HEK293 (cell line): ENCODE data around the gene UACA.

Experiments used
- CTCF ChIP-seq: fragments of 450-650 bp; formaldehyde crosslinking; IDR thresholded peaks from 2 replicates; pipeline ENCODE4 v1.5.1; 2016; ENCODE audit warnings: missing biosample characterization, missing genetic modification characterization
- PATZ1 ChIP-seq: fragments of 450-650 bp; formaldehyde crosslinking; IDR thresholded peaks from 2 replicates; pipeline ENCODE4 v1.5.1; 2016; ENCODE audit warnings: missing biosample characterization, missing genetic modification characterization
- PBX3 ChIP-seq: sonication (generic); formaldehyde crosslinking; IDR thresholded peaks from 2 replicates; pipeline ENCODE4 v1.8.1; 2022; ENCODE audit warnings: mild to moderate bottlenecking, moderate library complexity, missing genetic modification reagents
- PRDM10 ChIP-seq: fragments of 450-650 bp; formaldehyde crosslinking; IDR thresholded peaks from 2 replicates; pipeline ENCODE4 v1.5.1; 2016; ENCODE audit warnings: missing biosample characterization, missing genetic modification characterization
- REST ChIP-seq: fragments of 450-650 bp; formaldehyde crosslinking; IDR thresholded peaks from 2 replicates; pipeline ENCODE4 v1.5.1; 2016; ENCODE audit warnings: missing biosample characterization, missing genetic modification characterization
- SCRT1 ChIP-seq: fragments of 450-650 bp; formaldehyde crosslinking; IDR thresholded peaks from 2 replicates; pipeline ENCODE4 v1.5.1; 2016; ENCODE audit warnings: missing biosample characterization, missing genetic modification characterization, borderline replicate concordance
- SETDB1 ChIP-seq: IDR thresholded peaks from one replicate; pipeline ENCODE4 v1.6.1; 2017; ENCODE audit warnings: mild to moderate bottlenecking, low read length, moderate library complexity, mixed read lengths; ENCODE audit not compliant: insufficient read length
- ZNF138 ChIP-seq: fragments of 450-650 bp; formaldehyde crosslinking; IDR thresholded peaks from 2 replicates; pipeline ENCODE4 v1.5.1; 2016; ENCODE audit warnings: missing biosample characterization, missing genetic modification characterization, borderline replicate concordance
- ZNF169 ChIP-seq: fragments of 450-650 bp; formaldehyde crosslinking; IDR thresholded peaks from 2 replicates; pipeline ENCODE4 v1.5.1; 2016; ENCODE audit warnings: missing biosample characterization, missing genetic modification characterization
- ZNF341 ChIP-seq: fragments of 450-650 bp; formaldehyde crosslinking; IDR thresholded peaks from 2 replicates; pipeline ENCODE4; 2016; ENCODE audit warnings: low read depth, missing biosample characterization, missing genetic modification characterization
- ZNF501 ChIP-seq: fragments of 450-650 bp; formaldehyde crosslinking; IDR thresholded peaks from 2 replicates; pipeline ENCODE4 v1.5.1; 2016; ENCODE audit warnings: missing biosample characterization, missing genetic modification characterization
- ZNF555 ChIP-seq: fragments of 450-650 bp; formaldehyde crosslinking; conservative IDR thresholded peaks from 2 replicates; pipeline ENCODE4 v1.5.1; 2017; ENCODE audit warnings: missing biosample characterization, mild to moderate bottlenecking, missing genetic modification characterization, inconsistent platforms
- ZNF561 ChIP-seq: fragments of 450-650 bp; IDR thresholded peaks from 2 replicates; pipeline ENCODE4 v1.5.1; 2018; ENCODE audit warnings: missing biosample characterization, missing genetic modification characterization, borderline replicate concordance
- ZSCAN5A ChIP-seq: fragments of 450-650 bp; formaldehyde crosslinking; IDR thresholded peaks from 2 replicates; pipeline ENCODE4 v1.5.1; 2016; ENCODE audit warnings: missing biosample characterization, missing genetic modification characterization

- TF ChIP-seq SETDB1 (no peak), ZNF341 (tag by site-specific recombination) (no peak), ZSCAN5A (tag by site-specific recombination) (no peak), ZNF555 (no peak), CTCF (tag by site-specific recombination) (no peak), PATZ1 (tag by site-specific recombination) (no peak), SCRT1 (tag by site-specific recombination) (no peak), PRDM10 (tag by site-specific recombination) (no peak), ZNF138 (no peak), PBX3 (CRISPR knock-in tag) (no peak), ZNF501 (tag by site-specific recombination) (no peak), REST (tag by site-specific recombination) (no peak), ZNF561 (tag by site-specific recombination) (no peak), ZNF169 (no peak)
These were observed 27.9 kb upstream of the UACA start for GRCh38 chr15:70791259-70791658.
